Stimulated activated CD4-positive, alpha-beta T cell treated with anti-CD3 and anti-CD28 coated beads, Interleukin-4, amount 100 ng/mL, for 48 hours (primary cell): ENCODE measurements around the gene SLMAP.

Source experiments
- DNase-seq, 2 donors: peaks; one replicate each; pipeline ENCODE4 v3.0.0-alpha.2; 2020; ENCODE audit warnings: low read depth in 2 of 2

SLMAP gene

DNA sequence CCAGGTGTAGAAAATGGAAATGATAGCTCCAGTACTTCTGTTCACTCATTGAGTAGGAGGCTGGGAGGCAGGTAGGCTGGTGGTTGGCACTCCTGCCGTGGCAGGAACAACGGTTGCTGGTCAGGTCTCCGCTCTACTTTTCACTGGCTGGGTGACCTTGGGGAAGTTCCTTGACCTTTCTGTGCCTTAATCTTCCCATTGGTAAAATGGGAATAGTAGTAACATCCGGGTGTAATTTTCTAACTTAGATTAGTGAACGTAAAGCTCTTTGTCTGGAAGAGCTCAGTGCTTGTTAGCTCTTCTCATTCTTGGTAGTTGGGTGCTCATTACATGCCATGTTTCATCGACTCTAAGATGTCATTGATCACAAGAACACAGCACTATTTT lies 206.3 kb downstream of the SLMAP start:
- no peak for DNase-seq

DNA sequence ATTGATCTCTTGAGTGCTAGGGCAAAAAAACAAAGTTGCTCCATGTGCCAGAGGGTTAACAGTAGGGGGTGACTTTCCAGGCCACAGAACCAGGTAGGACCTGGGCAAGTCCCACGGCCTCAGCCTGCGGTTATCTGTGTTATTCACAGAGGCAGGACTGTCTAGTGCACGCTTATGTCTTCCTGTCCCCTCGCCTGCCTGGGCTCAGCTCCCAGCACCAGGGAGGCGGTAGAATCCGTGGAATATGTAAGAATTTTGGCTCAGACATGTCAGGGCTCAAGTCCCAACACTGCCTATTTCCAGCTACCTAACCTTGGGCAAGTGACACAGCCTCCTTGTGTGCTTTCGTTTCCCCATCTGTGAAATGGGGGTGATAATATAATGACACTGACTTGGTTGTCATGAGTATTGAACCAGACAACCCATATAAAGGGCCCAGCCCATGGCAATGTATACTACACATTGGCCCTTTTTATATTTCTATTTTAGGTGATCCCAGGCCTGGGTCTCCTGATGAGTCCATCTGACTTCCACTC lies 207.8 kb downstream of the SLMAP start:
- no peak for DNase-seq

DNA sequence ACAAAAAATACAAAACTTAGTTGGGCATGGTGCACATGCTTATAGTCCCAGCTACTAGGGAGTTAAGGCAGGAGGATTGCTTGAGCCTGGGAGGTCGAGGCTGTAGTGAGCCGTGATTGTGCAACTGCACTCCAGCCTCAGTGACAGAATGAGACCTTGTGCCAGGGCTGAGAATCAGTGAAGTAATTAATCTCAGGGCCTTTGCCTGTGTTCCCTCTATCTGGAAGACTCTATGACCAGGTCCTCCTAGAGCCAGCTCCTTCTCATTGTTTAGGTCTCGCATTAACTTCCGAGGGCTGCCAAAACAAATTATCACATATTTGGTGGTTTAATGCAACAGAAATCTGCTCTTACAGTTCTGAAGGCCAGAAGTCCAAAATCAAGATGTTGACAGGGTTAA lies 210.7 kb downstream of the SLMAP start:
- no peak for DNase-seq

DNA sequence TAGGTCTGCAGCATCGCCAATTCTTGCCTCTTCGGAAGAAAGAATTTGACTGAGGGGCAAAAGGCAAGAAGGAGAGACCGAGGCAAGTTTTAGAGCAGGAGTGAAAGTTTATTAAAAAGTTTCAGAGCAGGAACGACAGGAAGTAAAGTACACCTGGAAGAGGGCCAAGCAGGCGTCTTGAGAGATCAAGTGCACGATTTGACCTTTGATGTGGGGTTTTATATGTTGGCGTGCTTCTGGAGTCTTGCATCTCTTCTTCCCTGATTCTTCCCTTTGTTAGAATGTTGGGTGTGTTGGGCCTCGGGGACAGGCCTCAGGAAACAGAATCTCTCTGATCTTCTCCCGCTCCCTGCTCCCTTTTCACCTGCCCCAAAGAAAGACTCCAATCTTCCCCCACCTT lies 211.5 kb downstream of the SLMAP start:
- DNase-seq: no peak

DNA sequence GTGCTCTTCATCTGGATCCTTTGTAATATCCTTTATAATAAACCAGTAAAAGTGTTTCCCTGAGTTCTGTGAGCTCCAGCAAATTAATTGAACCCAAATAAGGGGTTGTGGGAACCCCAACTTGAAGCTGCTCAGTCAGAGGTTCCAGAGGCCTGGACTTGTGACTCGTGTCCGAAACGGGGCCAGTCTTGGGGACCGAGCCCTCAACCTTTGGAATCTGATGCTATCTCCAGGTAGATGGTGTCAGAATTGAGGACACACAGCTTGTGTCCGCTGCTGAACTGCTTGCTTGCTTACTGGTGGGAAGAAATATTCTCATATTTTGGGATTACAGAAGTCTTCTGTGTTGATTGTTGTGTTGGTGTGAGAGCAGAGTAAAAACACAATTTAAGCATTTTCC lies 212.4 kb downstream of the SLMAP start:
- DNase-seq: no peak

DNA sequence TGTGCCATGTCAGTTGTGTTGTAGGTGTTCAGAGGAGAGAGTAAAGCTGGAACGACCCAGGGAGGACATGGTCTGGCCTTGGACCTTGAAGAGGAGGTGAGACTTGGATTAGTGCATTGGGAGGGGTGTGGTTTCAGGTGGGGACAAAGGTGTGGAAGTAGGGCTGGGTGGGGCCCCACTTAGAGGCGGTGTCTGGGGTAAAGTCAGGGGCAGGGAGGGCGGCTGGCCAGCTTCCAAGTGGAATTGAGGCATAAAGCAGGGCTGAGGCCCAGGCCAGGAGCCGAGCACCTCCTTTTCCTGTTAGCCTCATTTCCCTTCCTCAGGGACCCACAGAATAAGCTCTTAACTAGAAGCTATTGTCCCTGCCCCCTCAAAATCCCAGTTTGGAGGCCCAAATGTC lies 215.9 kb downstream of the SLMAP start:
- no peak for DNase-seq

DNA sequence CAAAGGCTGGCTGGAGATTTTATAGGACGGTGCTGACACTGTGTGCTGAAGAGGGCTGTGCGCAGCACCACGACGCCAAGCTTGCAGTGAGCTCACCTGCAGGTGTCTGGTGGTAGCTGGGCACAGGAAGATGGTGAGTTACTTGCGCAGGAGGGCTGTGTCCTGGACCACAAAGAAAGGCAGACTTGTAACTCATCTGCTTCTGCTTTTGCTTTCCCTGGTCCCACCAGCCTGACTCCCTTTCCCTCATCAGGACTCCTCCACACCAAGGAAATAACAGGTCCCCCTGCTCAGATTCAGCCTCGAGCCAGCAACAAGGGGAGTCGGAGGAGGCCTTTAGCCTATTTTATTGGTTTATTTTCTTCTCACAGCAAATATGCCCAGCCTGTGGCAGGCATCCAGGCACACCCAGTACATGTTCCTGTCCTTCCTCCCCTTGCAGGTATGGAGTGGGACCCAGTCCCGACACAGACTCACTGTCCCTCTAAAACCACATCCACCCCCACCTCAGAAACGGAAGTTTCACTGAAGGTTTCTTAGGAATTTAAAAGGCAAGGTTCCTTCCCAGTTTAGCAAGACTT lies 216.5 kb downstream of the SLMAP start:
- no peak for DNase-seq

DNA sequence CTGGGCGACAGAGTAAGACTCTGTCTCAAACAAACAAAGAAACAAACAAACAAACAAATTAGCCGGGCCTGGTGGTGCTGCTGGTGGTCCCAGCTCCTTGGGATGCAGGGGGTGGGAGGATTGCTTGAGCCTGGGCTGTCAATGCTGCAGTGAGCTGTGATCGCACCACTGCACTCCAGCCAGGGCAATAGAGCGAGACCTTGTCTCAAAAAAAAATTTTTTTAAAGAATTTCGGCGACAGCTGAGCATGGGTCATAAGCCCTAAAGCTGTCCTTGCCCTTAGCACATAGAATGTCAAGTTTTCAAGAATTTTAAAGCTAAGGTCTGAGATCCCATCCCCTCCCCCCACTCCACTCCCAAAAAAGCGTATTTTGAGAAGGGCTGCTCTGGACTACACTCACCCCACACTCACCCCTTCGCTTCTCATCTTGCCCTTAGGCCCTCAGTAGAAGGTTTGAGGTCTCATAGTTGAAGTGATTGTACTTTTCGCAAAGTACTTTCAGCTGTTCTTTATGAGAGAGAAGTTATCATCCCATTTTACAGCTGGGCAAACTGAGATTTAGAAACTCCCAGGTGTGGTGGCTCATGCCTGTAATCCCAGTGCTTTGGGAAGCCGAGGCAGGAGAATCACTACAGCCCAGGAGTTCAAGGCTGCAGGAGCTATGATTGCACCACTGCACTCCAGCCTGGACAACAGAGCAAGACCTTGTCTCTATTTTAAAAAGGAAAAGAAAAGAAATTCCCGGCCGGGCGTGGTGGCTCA lies 217.8 kb downstream of the SLMAP start:
- no peak for DNase-seq

DNA sequence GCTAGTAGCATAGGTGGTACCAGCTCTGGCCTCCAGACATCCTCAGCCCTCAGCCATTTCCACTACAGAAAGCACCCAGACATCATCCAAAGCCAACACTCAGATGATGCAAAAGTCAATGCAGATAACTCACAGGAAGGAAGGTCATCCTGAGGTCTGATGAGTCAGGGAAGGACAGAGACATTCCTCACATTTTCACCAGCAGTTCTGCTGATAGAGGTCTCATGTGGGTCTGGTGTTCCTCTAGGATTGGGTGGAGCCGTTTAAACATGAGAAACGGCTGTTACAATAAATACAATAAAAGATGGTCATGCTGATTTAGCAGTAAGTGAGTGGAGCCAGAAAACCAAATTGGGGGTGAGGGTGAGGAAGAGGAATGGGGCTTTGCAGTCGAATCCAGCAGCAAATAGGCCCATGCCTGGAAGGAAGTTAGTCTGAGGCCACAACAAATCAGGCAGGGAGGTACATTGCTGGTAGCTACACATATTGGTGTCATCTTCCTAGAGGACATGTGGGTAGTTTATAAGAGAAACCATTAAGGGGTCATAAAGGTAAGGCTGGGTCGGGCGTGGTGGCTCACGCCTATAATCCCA lies 218.8 kb downstream of the SLMAP start:
- DNase-seq: no peak

DNA sequence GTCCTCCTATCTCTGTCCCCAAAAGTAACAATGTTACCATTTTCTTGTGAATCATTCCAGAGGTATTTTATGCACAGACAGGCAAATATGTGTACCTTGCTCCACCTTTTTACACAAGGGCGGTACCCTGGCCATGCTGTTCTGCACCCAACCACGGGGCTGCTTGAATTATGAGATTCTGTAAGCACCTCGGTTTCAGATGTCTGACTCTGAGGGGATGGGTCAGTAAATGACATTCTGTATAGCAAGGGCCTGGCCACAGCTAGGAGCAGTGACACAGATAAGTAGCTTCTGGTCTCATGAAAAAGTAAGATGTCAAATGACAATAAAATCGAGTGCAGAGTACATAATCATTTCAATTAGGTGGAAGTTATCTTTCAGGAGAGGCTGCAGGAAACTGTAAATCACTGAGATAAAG lies 221.7 kb downstream of the SLMAP start:
- no peak for DNase-seq

DNA sequence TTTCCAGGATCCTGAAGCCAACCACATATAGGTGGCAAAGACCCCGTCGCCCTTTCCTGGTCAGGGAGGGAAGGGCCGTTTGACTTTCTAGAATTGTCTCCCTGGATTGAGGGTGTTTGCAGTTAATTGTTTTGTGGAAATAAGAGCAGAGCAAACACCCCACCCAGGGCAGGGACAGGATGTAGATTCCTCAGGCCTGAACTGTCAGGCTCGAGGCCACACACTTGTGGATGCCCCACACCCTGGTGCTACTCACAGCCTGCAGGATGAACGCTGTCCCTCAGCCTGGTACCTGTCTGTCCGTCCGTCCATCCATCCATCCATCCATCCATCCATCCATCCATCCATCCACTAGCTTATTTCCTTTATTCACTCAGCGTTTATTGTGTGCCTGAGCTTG lies 222.2 kb downstream of the SLMAP start:
- no peak for DNase-seq
